GM21619 (cell line): ENCODE measurements around the gene VEGFD.

Experiments
- ATAC-seq: cut with Tn5 transposase; IDR thresholded peaks from one replicate; pipeline ENCODE4 v1.9.1; 2021; ENCODE audit not compliant: unreplicated experiment

VEGFD gene

DNA sequence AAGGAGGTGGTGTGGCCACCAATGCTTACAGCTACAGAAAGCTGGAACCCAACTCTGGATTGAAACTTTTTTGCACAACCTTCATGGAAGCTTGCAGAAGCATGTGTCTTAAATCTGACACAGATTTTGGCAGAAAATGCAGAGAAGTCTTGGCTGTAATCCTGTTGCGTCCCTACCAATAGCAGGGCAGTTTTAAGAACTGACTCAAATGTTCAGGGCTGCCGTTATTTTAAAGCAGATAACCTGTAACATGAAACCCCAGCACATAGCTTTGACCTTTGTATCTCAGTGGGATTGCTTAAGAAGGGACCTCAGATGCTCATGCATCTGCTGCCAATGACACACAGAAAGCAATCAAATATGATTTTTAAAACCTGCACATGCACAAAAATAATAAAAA lies at the start of gene VEGFD:
VEGFD (minus strand) TSS at position 110 of the 400 bp plus-strand sequence. CDS start 467 bp downstream, outside the sequence.
- ATAC-seq, result no peak

- ATAC-seq, result no peak
These were observed 46.4 kb upstream of the VEGFD start for GRCh38 chrX:15430584-15430983.

- ATAC-seq, result no peak
These were observed 45.9 kb upstream of the VEGFD start for GRCh38 chrX:15430076-15430475.

DNA sequence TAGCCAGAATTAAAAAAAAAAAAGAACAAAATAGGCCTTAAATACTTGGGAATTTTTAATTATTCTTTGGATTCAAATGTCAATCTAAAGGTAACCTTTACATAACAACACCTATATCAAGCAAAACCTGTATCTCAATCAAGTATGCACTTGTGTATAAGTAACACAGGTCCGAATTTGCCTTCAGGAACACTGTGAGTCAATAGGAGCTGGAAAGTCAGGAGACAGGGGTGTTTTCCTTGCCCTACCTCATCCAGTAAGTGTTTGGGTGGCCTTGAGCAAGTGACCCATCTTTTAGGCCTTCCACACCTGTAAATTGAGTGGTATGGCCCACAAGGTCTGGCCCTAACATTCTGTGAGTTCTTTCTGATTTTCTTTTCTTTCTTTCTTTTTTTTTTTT lies 40.8 kb upstream of the VEGFD start:
- ATAC-seq, result no peak

DNA sequence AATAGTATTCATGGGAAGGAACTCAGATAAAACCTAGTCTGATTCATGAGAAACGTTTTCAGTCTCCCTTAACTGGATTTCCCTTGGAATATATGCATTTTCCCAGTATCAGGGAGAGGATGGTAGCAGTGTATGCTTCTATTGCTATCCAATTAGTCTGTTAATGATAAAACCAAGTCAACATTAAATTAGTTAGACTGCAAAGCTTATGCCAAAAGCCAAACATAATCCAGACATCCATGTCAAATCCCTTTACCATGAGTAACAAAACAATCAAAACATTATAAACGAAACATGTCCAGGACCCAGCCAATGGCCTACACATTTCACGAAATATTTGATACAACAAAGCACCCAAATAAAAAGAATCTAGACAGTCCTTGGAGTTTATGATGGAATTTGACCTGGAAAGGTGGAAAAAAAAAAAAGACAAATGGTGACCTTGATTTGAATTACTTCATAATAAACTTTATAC lies 34.5 kb upstream of the VEGFD start:
- no peak for ATAC-seq

DNA sequence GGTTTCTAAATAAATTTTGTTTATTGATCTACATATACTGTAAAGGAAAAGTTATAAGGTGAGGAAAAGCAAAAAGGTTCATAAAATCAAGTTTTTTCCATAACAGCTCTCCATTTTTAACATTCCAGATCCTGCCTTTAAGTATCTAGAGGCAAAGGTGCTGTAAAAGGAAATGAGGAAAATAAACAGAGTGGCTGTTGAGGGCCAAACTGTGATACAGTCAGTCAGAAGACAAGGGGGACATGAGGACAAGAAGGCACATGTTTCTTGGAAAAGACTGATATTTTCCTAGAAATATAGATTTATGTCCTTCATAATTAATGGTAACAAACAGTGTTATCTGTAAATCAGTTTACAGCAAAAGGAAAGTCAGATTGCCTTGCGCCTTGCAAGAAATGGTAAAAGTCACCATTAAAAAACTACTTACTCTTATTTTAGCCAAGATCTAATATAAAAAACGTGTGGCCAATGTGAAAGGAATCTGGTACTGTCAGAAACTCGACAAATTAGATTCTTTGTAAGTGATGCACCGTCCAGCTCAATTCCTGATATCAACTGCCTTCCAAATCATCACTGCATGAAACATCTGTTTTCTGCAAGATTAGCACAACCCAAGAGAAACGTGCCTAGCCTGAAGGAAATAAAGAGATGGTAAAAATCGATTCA lies 34.0 kb upstream of the VEGFD start:
- ATAC-seq, result no peak

- ATAC-seq, result no peak
These were observed 32.1 kb upstream of the VEGFD start for GRCh38 chrX:15416133-15416993.

GRCh38 chrX:15413101-15413500 lies 28.9 kb upstream of the VEGFD start:
- no peak for ATAC-seq

DNA sequence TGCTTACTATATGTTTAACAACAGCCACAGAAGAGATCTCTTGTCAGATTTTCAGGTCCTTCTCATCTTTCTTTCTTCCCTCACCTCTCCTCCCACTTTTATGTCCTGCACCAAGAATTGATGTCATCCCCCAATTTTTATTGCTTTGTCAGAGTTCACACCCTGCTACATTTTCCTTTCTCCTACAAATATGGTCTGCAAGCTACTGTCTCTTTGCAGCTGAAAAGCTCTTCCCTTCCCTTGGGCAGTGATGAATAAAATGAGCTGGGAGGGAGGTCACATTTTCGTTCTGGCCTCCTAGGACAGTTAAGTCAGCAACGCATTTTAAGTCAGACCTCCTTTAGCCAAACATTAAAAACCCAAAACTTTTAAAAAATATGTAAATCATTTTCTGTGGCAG lies 26.7 kb upstream of the VEGFD start:
- no peak for ATAC-seq

DNA sequence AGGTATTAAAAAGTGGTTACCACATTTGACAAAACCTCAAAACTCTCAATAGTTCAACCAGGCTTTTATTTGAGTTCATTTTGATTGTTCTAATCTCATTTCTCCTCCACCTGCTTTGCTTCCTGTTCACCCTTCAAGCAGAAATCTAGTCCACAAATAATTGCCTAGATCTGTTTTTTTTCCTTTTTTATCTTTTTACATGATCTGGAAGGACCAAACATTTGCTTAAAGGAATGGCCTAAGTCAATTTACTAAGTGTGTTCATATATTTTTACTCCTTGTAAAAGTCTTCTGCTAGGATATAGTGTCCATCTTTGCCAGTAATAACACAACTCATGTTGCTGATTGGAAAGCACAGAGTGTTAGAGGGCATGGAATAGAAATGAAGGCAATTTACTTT lies 26.2 kb upstream of the VEGFD start:
- ATAC-seq, result no peak

DNA sequence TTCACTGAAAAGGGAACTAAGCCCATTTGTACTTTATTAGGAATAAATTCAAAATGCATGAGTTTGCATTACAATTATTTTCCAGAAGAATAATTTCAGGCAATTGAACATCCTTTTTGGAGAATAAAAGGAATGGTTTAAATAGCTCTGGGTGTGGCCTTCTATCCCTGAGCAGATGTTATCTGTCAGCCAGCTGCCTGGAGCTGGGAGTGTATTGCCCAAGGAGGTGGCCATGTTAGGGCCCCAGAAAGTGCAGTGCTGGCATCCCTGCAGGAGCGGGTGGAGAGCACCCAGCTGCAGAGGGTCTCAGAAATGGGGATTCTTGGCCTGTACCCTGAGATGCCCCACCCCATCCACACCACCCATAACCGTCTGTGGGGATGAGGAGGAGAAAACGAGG lies 21.6 kb upstream of the VEGFD start:
- ATAC-seq, result no peak

DNA sequence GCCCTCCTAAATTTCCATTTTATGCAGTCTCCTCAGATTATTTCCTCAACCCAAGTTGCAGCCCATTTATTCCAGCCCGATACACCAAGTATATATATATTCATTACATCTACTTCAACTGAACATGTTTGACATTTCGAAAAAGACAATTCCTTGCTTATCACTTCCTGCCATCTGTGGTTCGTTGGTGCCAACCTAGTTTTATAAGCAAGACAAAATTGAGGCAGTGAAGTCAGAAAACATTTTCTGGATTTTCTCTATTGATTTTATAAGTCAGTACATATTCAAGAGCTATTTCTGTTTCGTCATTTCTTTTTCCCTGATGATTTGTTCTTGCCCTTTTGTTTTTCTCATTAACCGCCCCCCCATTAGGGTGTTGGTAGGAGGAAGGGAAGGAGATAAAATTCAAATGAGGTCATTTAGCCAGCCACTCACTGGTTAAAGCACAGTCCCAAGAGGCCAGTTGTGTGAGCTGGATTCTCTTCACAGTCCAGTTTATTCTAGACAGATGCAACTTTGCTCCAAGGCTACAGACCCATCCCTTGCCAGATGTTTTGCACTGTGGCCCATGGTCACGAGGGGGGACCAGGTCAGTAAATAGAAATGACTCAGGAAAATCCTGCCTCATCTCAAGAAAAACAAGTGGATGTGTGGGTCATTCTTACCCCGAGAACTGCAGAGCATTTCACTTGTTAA lies 20.3 kb upstream of the VEGFD start:
- no peak for ATAC-seq

DNA sequence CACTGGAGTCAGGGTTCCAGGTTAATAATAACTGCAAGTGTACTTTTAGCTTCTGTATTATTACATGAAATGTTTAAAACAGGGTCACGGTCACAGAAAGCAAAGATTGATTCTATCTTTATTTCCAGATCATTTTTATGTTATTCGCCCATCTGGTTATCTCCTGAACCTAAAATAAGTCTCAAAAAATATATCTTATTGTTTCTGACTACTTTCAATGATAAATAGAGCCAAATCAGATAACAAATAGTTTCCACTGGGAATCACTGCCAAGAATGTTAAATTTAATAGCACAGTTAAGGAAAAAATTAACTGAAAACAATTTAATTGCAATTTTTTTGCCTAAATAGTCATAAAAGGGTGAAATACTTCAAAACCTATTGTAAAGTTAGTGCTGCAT lies 17.2 kb upstream of the VEGFD start:
- no peak for ATAC-seq

DNA sequence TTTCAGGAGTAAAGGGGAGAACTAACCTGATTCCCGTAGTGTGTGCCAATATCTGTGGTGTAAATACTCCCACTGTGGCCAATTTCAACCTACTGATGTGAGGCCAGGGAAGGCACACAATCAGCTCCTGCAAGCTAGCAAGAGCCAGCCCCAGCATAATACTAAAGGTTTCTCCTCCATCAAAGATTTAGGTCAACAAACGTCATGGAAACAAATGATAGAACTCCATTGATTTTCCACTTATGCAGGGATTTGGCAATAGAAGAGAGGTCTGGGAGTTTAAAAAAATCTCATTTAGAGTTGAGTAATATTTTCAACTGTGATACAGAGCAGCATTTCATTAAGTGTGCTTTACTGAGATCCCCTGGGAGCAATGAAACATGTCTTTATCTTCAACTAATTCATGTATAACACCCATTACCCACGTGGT lies 15.8 kb upstream of the VEGFD start:
- no peak for ATAC-seq

DNA sequence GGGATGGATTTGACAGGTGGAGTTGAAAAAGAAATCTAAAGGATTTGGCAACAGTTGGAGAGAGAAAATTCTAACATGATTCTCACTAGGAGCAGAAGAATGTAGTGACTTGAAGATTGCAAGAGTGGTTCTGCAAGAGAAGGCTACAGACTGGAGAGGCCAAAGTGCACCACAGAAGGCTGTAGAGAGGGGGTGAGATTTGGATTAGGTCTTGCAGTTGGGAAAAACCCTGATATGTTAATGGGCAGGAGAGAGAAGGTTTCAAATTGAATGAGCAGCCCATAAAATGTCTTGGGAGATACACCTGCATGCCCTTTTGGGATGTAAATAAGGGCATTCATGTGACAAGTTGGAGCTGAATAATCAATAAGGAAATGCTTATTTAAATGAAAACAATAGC lies 14.7 kb upstream of the VEGFD start:
- ATAC-seq, result peak; percentile 51

DNA sequence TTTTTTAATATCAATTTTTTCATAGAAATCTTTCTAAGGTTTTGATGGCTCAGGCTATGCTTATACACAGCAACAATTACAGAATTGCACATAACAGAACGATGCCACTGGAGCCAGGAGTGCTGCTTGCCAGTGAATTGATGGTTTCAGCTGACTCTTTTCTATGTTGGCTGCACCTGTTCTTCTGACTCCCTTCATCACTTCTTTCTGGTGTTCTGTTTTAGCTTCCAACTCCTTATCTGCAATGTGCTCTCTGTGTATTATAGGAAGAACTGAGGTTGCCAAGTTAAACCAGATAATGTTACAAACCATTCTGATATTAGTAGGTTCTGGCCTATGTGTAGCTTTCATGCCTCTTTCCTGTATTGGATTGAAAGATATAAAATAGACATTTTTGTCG lies 11.6 kb upstream of the VEGFD start:
- ATAC-seq, result no peak

- no peak for ATAC-seq
These were observed 7.6 kb upstream of the VEGFD start for GRCh38 chrX:15391850-15392249.

GRCh38 chrX:15382813-15383212 lies 1.4 kb downstream of the VEGFD start:
- no peak for ATAC-seq

DNA sequence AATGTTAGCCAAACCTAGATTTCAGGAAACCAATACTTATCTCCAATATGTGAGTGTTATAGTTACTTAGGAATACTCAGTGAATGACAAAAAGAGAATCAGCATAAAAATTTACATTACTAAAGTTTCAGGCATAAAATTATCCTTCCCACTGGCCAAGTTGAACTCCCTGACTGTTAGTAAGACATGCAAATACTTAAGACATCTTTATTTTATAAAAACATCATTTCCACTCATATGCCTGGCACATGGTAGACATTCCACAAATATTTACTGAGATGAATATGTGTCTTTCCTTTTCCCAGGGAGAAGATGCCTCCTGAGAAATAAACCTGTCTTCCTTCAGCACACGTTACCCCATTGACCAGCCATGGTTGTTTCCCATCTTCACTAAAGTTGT lies 7.3 kb downstream of the VEGFD start:
- no peak for ATAC-seq

DNA sequence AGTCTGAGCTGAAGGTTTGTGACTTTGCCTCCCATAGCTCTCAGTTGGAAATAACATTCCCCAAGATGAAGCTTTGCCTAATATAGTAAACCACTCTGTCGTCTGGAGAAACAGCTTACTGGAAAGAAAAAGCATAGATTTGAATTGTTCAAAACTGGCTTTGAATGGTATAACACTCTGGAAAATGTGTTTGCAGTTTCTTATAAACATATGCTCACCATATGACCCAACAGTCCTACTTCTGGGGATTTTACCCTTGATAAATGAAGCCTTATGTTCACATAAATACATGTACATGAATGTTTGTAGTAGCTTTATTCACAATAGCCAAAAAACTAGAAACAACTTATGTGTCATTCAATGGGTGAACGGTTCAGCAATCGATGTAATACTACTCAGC lies 10.2 kb downstream of the VEGFD start:
- ATAC-seq, result no peak

DNA sequence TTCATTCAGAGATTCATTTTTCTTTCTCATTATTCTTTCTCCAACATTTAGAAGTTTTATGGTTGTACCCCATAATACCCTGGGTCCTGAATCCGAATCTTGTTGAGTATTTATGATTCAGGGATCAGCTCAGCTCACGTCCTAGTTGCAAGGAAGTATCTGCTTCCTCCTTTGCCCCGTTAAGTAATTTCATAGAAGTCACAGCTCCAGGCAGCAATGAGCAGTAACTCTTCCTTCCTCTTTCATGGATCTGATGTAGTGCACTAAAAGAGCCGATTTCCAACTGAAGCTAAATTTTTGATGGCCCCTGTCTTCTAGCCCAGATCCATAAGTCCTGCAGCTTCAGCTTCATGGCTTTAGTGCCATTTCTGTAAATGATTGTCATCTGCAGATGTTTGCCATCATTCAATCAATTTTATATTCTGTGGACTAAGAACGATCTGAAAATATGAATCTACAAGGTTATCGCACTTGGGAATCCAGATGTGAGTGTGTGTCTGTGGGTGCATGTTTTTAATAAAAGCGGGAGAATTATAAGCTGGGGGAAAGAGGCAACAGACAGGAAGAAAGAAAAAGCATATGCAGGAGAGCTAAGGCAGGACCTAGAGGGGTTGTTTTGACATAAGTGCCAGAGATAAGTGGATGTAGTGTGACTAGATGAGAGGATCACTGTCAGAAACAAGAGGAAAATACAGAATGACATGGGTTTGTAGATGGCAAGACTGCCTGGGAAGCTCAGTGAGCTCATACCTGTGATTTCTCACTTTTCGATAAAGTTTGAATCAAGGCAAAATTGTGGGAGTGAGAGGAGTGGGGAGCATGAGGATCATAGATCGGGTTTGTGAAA lies 17.5 kb downstream of the VEGFD start:
- ATAC-seq, result no peak
